OCI-LY3 (cell line): ENCODE results near the gene DPF3.

Experiments used
- H2AFZ ChIP-seq: fragments of 200-600, 300-600 bp; shearing (Covaris generic); 2 replicates; pipeline ENCODE4 v1.6.0; 2014; ENCODE audit warnings: antibody characterized with exemption, low read depth, low read length
- H3K27ac ChIP-seq: fragments of 200-600, 300-600 bp; sonication (generic); 2 replicates; pipeline ENCODE4 v1.5.1; 2014; ENCODE audit warnings: mild to moderate bottlenecking, low read length, moderate library complexity, mixed read lengths
- H3K27me3 ChIP-seq: fragments of 200-600, 300-600 bp; sonication (generic); 2 replicates; pipeline ENCODE4 v1.6.1; 2014; ENCODE audit warnings: low read depth, low read length, mixed read lengths
- H3K36me3 ChIP-seq: fragments of 200-600, 300-600 bp; sonication (generic); replicated peaks from 2 replicates; pipeline ENCODE3; 2014; ENCODE audit warnings: low read depth, low read length, mixed read lengths
- H3K4me1 ChIP-seq: fragments of 300-600, 200-600 bp; sonication (generic); 2 replicates; pipeline ENCODE4 v1.6.1; 2014; ENCODE audit warnings: low read length, mixed read lengths
- H3K4me2 ChIP-seq: fragments of 200-600, 300-600 bp; sonication (generic); 2 replicates; pipeline ENCODE4 v1.6.1; 2014; ENCODE audit warnings: low read length, mixed read lengths
- H3K4me3 ChIP-seq: fragments of 300-600, 200-600 bp; sonication (generic); 2 replicates; pipeline ENCODE4 v1.5.1; 2014; ENCODE audit warnings: antibody characterized with exemption, mild to moderate bottlenecking, low read length, moderate library complexity
- H3K79me2 ChIP-seq: fragments of 300-600, 200-600 bp; shearing (Covaris generic); 2 replicates; pipeline ENCODE4 v1.6.1; 2014; ENCODE audit warnings: mild to moderate bottlenecking, low read length, mixed read lengths
- H3K9ac ChIP-seq: fragments of 300-600, 200-600 bp; shearing (Covaris generic); 2 replicates; pipeline ENCODE4 v1.6.0; 2014; ENCODE audit warnings: mild to moderate bottlenecking, low read length, moderate library complexity
- H3K9me3 ChIP-seq: fragments of 200-600, 300-600 bp; shearing (Covaris generic); 2 replicates; pipeline ENCODE4 v1.6.1; 2014; ENCODE audit warnings: low read length, mixed read lengths; ENCODE audit not compliant: insufficient read depth
- H4K20me1 ChIP-seq: fragments of 200-600, 300-600 bp; sonication (generic); 2 replicates; pipeline ENCODE4 v1.6.1; 2016; ENCODE audit warnings: low read length, mixed read lengths; ENCODE audit not compliant: insufficient read depth
- CTCF ChIP-seq: fragments of 200-600, 300-600 bp; sonication (generic); IDR thresholded peaks from 2 replicates; pipeline ENCODE4 v1.5.1; 2014; ENCODE audit warnings: antibody characterized with exemption, low read length, low read depth
- EZH2phosphoT487 ChIP-seq: fragments of 200-600 bp; shearing (Covaris generic); IDR thresholded peaks from 2 replicates; pipeline ENCODE4 v1.6.1; 2018; ENCODE audit warnings: antibody characterized with exemption, mixed run types, low read depth

Gene DPF3

GRCh38 chr14:72640911-72641485 lies 252.9 kb downstream of the DPF3 start:
- H3K4me2 ChIP-seq: no peak overlapping the region
- no peaks in the 10 kb centered on the region for H4K20me1 ChIP-seq
- no peak for TF ChIP-seq EZH2phosphoT487
- no peak for TF ChIP-seq CTCF

DNA sequence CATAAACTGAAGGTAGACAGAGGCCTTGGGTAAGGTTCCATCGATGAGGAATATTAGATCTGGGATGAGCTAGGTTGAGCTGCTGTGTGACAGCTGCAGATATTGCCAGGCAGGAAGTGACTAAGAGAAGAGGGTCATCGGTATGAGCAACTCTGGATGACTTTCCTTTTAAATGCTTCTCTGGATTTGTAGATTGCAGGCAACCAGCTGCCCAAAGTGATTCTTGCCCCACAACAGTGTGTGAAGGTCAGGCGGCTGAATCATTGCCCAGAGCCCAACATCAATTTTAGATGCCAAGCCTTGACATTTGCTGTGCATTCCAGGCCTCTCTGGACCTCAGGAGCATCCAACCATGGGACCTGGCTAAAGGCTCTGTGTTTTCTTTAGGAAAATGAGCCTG lies 255.9 kb downstream of the DPF3 start:
- Histone ChIP-seq H3K4me2 (no peak overlapping the region), H3K9me3 (no peaks in the 10 kb centered on the region)

More at GRCh38 chr14:72640911-72641485, 252.9 kb downstream of the DPF3 start:
- Histone ChIP-seq H3K79me2 (no peaks in the 10 kb centered on the region), H3K4me1 (no peaks in the 10 kb centered on the region), H2AFZ (no peak overlapping the region), H3K27ac (no peak overlapping the region), H3K27me3 (0 out of 2 replicates have a peak, but pooled peaks cover 4% of the 10 kb centered on the region), H3K36me3 (no peaks in the 10 kb centered on the region), H3K9ac (no peak overlapping the region), H3K9me3 (no peaks in the 10 kb centered on the region), H3K4me3 (no peak overlapping the region)

DNA sequence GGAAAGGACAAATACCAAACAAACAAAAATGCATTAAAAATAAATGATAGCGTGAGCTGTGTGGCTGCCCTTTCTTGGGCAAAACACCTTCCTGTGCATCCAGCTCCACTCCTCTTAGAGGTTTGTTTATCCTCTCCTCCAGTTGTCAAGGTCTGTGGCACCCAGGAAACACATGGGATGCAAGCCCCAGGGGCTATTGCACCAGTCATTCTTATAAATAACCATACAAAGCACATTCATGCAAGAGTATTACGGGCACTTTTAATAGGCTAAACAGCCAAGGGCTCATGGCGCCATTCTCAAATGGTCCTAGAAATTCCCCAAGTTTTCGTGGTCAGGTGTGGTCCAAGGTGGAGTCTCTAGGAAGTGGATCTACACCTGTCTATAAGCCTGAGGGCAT lies 257.0 kb downstream of the DPF3 start:
- H3K9ac ChIP-seq: no peak overlapping the region

More for the DNA sequence above, 255.9 kb downstream of the DPF3 start:
- H3K79me2 ChIP-seq: no peaks in the 10 kb centered on the region
- H3K9ac ChIP-seq: no peak overlapping the region
- H3K4me3 ChIP-seq: no peak overlapping the region
- peaks cover 6% of the 10 kb centered on the region; the same call in 1 of the 2 replicates for H3K4me1 ChIP-seq
- no peak overlapping the region for H2AFZ ChIP-seq
- H3K27me3 ChIP-seq: peaks cover 11% of the 10 kb centered on the region; the same call in 1 of the 2 replicates
- no peaks in the 10 kb centered on the region for H4K20me1 ChIP-seq
- no peak for TF ChIP-seq CTCF
- no peak for TF ChIP-seq EZH2phosphoT487
- no peak overlapping the region for H3K27ac ChIP-seq
- no peaks in the 10 kb centered on the region for H3K36me3 ChIP-seq

GRCh38 chr14:72636094-72636493 lies 257.8 kb downstream of the DPF3 start:
- Histone ChIP-seq H3K36me3 (no peaks in the 10 kb centered on the region), H4K20me1 (no peaks in the 10 kb centered on the region), H3K79me2 (no peaks in the 10 kb centered on the region), H3K27me3 (peaks cover 13% of the 10 kb centered on the region; the same call in 1 of the 2 replicates), H3K4me3 (no peak overlapping the region), H3K9ac (no peak overlapping the region), H3K4me1 (peaks cover 6% of the 10 kb centered on the region; the same call in 1 of the 2 replicates), H3K9me3 (no peaks in the 10 kb centered on the region), H3K4me2 (no peak overlapping the region), H3K27ac (no peak overlapping the region), H2AFZ (no peak overlapping the region)
- no peak for TF ChIP-seq CTCF
- no peak for TF ChIP-seq EZH2phosphoT487

More for the DNA sequence above, 257.0 kb downstream of the DPF3 start:
- TF ChIP-seq EZH2phosphoT487 (no peak), CTCF (no peak)
- H3K27me3 ChIP-seq: peaks cover 13% of the 10 kb centered on the region; the same call in 1 of the 2 replicates
- no peaks in the 10 kb centered on the region for H3K36me3 ChIP-seq
- no peak overlapping the region for H3K4me3 ChIP-seq
- peaks cover 6% of the 10 kb centered on the region; the same call in 1 of the 2 replicates for H3K4me1 ChIP-seq
- H3K27ac ChIP-seq: no peak overlapping the region
- H3K79me2 ChIP-seq: no peaks in the 10 kb centered on the region
- H2AFZ ChIP-seq: no peak overlapping the region
- no peaks in the 10 kb centered on the region for H3K9me3 ChIP-seq
- no peak overlapping the region for H3K4me2 ChIP-seq
- H4K20me1 ChIP-seq: no peaks in the 10 kb centered on the region
